ENCODE measurements around the gene UHRF1. TPM values are rescaled to one million over a fixed set of nuclear protein-coding genes. Genes with fewer than 3 reads are reported as not detected.
"Not testable (repeated sequence)": the region's sequence is repeated elsewhere in the genome, so short reads cannot be mapped to it uniquely, and the experiment has no call there.

The UHRF1 gene
- total RNA-seq, 1 donor from 2014 or later, result 63.5 TPM

DNA sequence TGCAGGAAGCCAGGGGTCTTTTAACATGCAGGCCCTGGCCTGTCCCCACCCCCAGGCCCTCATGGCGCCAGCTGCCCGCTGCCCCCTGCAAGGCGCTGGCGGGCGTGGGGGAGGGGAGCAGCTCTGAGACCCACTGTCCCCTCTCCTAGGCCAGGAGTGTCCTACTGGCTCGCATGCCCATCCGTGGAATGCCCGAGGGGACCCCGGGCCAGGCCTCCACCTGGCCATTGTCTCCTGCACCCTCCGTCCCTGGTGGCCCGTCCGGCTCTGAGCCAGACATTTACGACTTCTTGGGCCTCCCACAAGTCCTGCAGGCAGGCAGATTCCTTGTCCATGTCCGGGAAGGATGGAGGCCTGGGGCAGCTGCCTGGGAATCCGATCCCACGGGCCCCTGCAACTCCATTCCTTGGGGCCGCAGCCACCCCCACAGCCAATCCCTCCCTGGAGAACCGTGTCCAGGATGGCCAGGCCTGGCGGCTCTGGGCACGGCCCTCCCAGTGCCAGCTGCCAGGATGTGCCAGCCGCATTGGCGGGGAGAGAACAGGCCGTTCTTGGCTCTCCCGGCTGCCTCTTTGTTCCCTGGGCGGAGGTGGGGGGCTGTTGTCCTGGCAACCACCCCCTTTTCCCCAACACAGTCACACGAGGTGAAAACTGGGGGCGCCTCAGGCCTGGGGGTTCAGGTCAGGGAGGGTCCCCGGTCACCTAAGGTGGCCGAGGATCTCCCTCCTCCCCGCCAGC lies 31.4 kb upstream of the UHRF1 start:
- no peaks in the 10 kb centered on the region for H3K4me1 Mint-ChIP-seq (ENCODE audit: low read depth)
- H3K27ac Mint-ChIP-seq, result no peak overlapping the region
- DNase-seq (ENCODE audit: low spot score, unreplicated experiment), result no peak
- peaks cover 6% of the 10 kb centered on the region for H3K27me3 Mint-ChIP-seq
- TF ChIP-seq CTCF (IDR thresholded peaks at IDR 0.05; ENCODE audit: unreplicated experiment), result no peak
- H3K4me3 Mint-ChIP-seq (ENCODE audit: low read depth), result no peak overlapping the region
- H3K9me3 Mint-ChIP-seq (ENCODE audit: low read depth), result no peaks in the 10 kb centered on the region
- H3K36me3 Mint-ChIP-seq (ENCODE audit: insufficient read depth), result no peaks in the 10 kb centered on the region

DNA sequence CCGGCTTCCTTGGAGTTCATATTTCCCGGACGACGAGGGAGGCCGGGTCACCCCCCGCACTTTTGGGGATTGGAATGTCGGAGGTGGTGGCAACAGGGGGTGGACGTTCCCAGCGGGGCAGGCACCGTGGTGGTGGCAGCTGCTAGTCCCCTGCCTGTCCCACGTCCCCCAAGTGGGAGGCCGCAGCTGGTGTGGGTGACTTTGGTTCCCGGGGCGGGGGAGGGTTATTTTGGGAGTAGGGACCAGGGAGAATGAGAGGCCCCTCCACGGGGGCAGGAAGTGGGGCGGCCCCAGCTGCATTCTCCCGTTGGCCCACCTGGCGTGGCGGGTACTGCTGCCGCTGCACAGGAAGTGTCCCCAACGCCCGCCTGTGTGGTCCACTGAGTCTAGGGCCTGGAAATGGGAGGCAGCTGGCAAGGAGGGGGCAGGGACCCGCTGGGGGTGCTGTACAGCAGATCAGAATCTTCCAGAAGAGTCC lies 30.8 kb upstream of the UHRF1 start:
- no peak for DNase-seq (ENCODE audit: low spot score, unreplicated experiment)
- no peaks in the 10 kb centered on the region for H3K36me3 Mint-ChIP-seq (ENCODE audit: insufficient read depth)
- H3K4me3 Mint-ChIP-seq (ENCODE audit: low read depth), result no peak overlapping the region
- H3K27me3 Mint-ChIP-seq, result peaks cover 5% of the 10 kb centered on the region
- H3K9me3 Mint-ChIP-seq (ENCODE audit: low read depth), result no peaks in the 10 kb centered on the region
- TF ChIP-seq CTCF (IDR thresholded peaks at IDR 0.05; ENCODE audit: unreplicated experiment), result no peak
- H3K27ac Mint-ChIP-seq, result no peak overlapping the region
- no peaks in the 10 kb centered on the region for H3K4me1 Mint-ChIP-seq (ENCODE audit: low read depth)

DNA sequence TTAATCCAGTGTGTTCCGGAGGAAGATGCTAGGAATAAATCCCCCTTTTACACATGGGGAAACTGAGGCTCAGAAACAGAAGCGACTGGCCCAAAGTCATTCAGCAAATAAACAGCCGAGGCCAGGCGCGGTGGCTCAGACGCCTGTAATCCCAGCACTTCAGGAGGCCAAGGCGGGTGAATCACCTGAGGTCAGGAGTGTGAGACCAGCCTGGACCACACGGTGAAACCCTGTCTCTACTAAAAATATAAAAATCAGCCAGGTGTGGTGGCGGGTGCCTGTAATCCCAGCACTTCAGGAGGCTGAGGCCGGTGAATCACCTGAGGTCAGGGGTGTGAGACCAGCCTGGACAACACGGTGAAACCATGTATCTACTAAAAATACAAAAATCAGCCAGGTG lies 30.3 kb upstream of the UHRF1 start:
- Mint-ChIP-seq H3K4me3 (ENCODE audit: low read depth) (no peak overlapping the region), H3K27ac (no peak overlapping the region), H3K9me3 (ENCODE audit: low read depth) (no peaks in the 10 kb centered on the region), H3K27me3 (peaks cover under 1% of the 10 kb centered on the region), H3K4me1 (ENCODE audit: low read depth) (no peaks in the 10 kb centered on the region), H3K36me3 (ENCODE audit: insufficient read depth) (no peaks in the 10 kb centered on the region)
- DNase-seq (ENCODE audit: low spot score, unreplicated experiment), result no peak
- no peak for TF ChIP-seq CTCF (IDR thresholded peaks at IDR 0.05; ENCODE audit: unreplicated experiment)

- not testable (repeated sequence) for H3K9me3 Mint-ChIP-seq (ENCODE audit: low read depth); H3K4me1 Mint-ChIP-seq (ENCODE audit: low read depth); H3K4me3 Mint-ChIP-seq (ENCODE audit: low read depth); H3K27ac Mint-ChIP-seq; H3K36me3 Mint-ChIP-seq (ENCODE audit: insufficient read depth); DNase-seq (ENCODE audit: low spot score, unreplicated experiment); H3K27me3 Mint-ChIP-seq
These were observed 26.4 kb upstream of the UHRF1 start for GRCh38 chr19:4882874-4883273.

DNA sequence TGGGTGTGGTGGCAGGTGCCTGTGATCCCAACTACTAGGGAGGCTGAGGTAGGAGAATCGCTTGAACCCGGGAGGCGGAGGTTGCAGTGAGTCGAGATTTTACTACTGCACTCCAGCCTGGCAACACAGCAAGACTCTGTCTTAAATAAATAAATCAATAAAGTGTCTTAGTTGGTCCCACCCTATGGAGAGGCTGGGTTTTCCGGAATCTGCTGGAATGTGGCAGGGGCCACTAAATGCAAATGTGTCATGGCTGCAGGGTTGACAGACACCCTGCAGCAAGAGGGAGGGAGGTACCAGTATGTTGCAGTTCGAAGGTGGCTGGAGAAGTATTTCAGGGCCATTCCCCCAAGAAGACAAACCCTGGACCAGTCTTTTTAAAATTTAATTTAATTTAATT lies 24.3 kb upstream of the UHRF1 start:
- H3K4me3 Mint-ChIP-seq (ENCODE audit: low read depth); H3K36me3 Mint-ChIP-seq (ENCODE audit: insufficient read depth); DNase-seq (ENCODE audit: low spot score, unreplicated experiment); H3K27me3 Mint-ChIP-seq; H3K4me1 Mint-ChIP-seq (ENCODE audit: low read depth); H3K9me3 Mint-ChIP-seq (ENCODE audit: low read depth); H3K27ac Mint-ChIP-seq: not testable (repeated sequence)

GRCh38 chr19:4887803-4888202 lies 21.5 kb upstream of the UHRF1 start:
- H3K9me3 Mint-ChIP-seq (ENCODE audit: low read depth); H3K4me1 Mint-ChIP-seq (ENCODE audit: low read depth); H3K27me3 Mint-ChIP-seq: not testable (repeated sequence)

More at GRCh38 chr19:4887803-4888202, 21.5 kb upstream of the UHRF1 start:
- H3K36me3 Mint-ChIP-seq (ENCODE audit: insufficient read depth); H3K27ac Mint-ChIP-seq; DNase-seq (ENCODE audit: low spot score, unreplicated experiment); H3K4me3 Mint-ChIP-seq (ENCODE audit: low read depth): not testable (repeated sequence)

Measured in progenitor cell of endocrine pancreas (in vitro differentiated cells).